SK-N-SH (cell line): Measurements from ENCODE around the gene BHLHA9. TPM values are rescaled to one million over a fixed set of nuclear protein-coding genes. Genes with fewer than 3 reads are reported as not detected.

ENCODE experiments used
- CTCF ChIA-PET: fragments of 300-600, 350-600 bp; formaldehyde crosslinking; extraction: SDS; loops from one replicate; lab custom pipeline; 2021; lab: Yijun Ruan, JAX
- POLR2A ChIA-PET: fragments of 350-600 bp; sonication (Branson Sonifier 250); formaldehyde crosslinking; extraction: SDS; loops from one replicate; lab custom pipeline; 2020; ENCODE audit warnings: antibody characterized with exemption, inconsistent platforms; lab: Yijun Ruan, JAX
- DNase-seq: peaks from one replicate; pipeline ENCODE4 v3.0.0; 2012
- H2AFZ ChIP-seq: fragments of 200-600 bp; sonication (generic); 2 replicates; pipeline ENCODE4 v1.8.1; 2016; ENCODE audit warnings: antibody characterized with exemption, mild to moderate bottlenecking, low read depth
- H3F3A ChIP-seq: fragments of 200-600 bp; sonication (generic); replicated peaks from 2 replicates; pipeline ENCODE3; 2016; ENCODE audit warnings: antibody characterized with exemption, mild to moderate bottlenecking; ENCODE audit not compliant: insufficient read depth
- H3K27ac ChIP-seq, 2 experiments: fragments of 200-500 bp in 1 of 2; fragments of 200-600 bp in 1 of 2; sonication (Bioruptor generic) in 1 of 2; sonication (generic), shearing (Covaris generic) in 1 of 2; 2 replicates each; pipeline versions ENCODE4 v1.5.1 to v1.6.1; 2014 to 2016; ENCODE audit warnings: low read depth in 2 of 2, inconsistent platforms in 1 of 2, low read length in 1 of 2, mild to moderate bottlenecking in 1 of 2, mixed read lengths in 1 of 2
- H3K27me3 ChIP-seq: fragments of 200-600 bp; sonication (generic), shearing (Covaris generic); 2 replicates; pipeline ENCODE4 v1.6.1; 2016; ENCODE audit warnings: mixed run types; ENCODE audit not compliant: insufficient read depth
- H3K36me3 ChIP-seq, 2 experiments: fragments of 200-500 bp in 1 of 2; fragments of 200-600 bp in 1 of 2; sonication (Bioruptor generic) in 1 of 2; sonication (generic) in 1 of 2; replicated peaks in 1 of 2; 2 replicates each; pipeline versions ENCODE3 to v1.5.1; 2014 to 2016; ENCODE audit warnings: low read length in 1 of 2, mild to moderate bottlenecking in 1 of 2; ENCODE audit not compliant: insufficient read depth in 2 of 2, control insufficient read depth in 1 of 2
- H3K4me1 ChIP-seq, 2 experiments: fragments of 200-500 bp in 1 of 2; fragments of 200-600 bp in 1 of 2; sonication (Bioruptor generic) in 1 of 2; sonication (generic), shearing (Covaris generic) in 1 of 2; 2 replicates each; pipeline versions ENCODE4 v1.5.1 to v1.6.1; 2014 to 2016; ENCODE audit warnings: low read depth in 1 of 2, low read length in 1 of 2, mixed run types in 1 of 2; ENCODE audit not compliant: insufficient read depth in 2 of 2, control insufficient read depth in 1 of 2
- H3K4me2 ChIP-seq: fragments of 200-600 bp; sonication (generic), shearing (Covaris generic); 2 replicates; pipeline ENCODE4 v1.6.1; 2017; ENCODE audit warnings: mixed run types
- H3K4me3 ChIP-seq, 2 experiments: fragments of 200-500 bp in 1 of 2; fragments of 200-600 bp in 1 of 2; sonication (Bioruptor generic) in 1 of 2; sonication (generic), shearing (Covaris generic) in 1 of 2; 2 replicates each; pipeline versions ENCODE4 v1.5.1 to v1.8.1; 2014 to 2016; ENCODE audit warnings: low read depth in 2 of 2, inconsistent platforms in 1 of 2, low read length in 1 of 2, mild to moderate bottlenecking in 1 of 2, mixed read lengths in 1 of 2, moderate library complexity in 1 of 2
- H3K79me2 ChIP-seq: fragments of 200-600 bp; sonication (generic); 2 replicates; pipeline ENCODE4 v1.8.1; 2017; ENCODE audit warnings: mild to moderate bottlenecking; ENCODE audit not compliant: insufficient read depth
- H3K9ac ChIP-seq: fragments of 200-600 bp; sonication (generic); 2 replicates; pipeline ENCODE4 v1.6.1; 2017; ENCODE audit warnings: mixed run types
- H3K9me2 ChIP-seq: fragments of 200-600 bp; sonication (generic); 2 replicates; pipeline ENCODE4 v1.6.1; 2017; ENCODE audit warnings: mixed run types
- H3K9me3 ChIP-seq: fragments of 200-600 bp; sonication (generic); 2 replicates; pipeline ENCODE4 v1.6.1; 2017; ENCODE audit warnings: mixed run types, mild to moderate bottlenecking, moderate library complexity
- H4K20me1 ChIP-seq: fragments of 200-600 bp; sonication (generic); 2 replicates; pipeline ENCODE4 v1.6.1; 2017; ENCODE audit warnings: mild to moderate bottlenecking, mixed run types; ENCODE audit not compliant: insufficient read depth
- NRF1 ChIP-seq: IDR thresholded peaks from 2 replicates; pipeline ENCODE4 v1.6.1; 2012; ENCODE audit warnings: low read depth, mild to moderate bottlenecking, low read length
- SIN3A ChIP-seq: IDR thresholded peaks from 2 replicates; pipeline ENCODE4 v1.6.1; 2012; ENCODE audit warnings: low read depth, mild to moderate bottlenecking, low read length, moderate library complexity, borderline replicate concordance
- TAF1 ChIP-seq: IDR thresholded peaks from 2 replicates; pipeline ENCODE4 v1.6.1; 2012; ENCODE audit warnings: low read depth, mild to moderate bottlenecking, low read length, moderate library complexity, borderline replicate concordance
- WGBS: methylation state at CpG from one replicate; pipeline ENCODE4 v1.1.6; 2017; ENCODE audit warnings: low lambda C conversion rate; 5-methylcytosine and 5-hydroxymethylcytosine counted together
- polyA plus RNA-seq, 3 experiments: library from polyadenylated mRNA; depleted of rRNA; stranded (reverse); fragments of >200 nt; gene quantifications; 2 replicates each; pipeline ENCODE4 v1.2.3, GENCODE V29; 2012
- TF ChIP-seq, protein P1 (sequence below): fragments of 200-600 bp; sonication (generic); IDR thresholded peaks from 2 replicates; pipeline ENCODE4 v1.6.1; 2017; ENCODE audit warnings: antibody characterized with exemption, mild to moderate bottlenecking, moderate library complexity

BHLHA9 gene
- polyA plus RNA-seq, 1 of the 3 experiments (the other 2 are of a cell fraction), result not detected

DNA sequence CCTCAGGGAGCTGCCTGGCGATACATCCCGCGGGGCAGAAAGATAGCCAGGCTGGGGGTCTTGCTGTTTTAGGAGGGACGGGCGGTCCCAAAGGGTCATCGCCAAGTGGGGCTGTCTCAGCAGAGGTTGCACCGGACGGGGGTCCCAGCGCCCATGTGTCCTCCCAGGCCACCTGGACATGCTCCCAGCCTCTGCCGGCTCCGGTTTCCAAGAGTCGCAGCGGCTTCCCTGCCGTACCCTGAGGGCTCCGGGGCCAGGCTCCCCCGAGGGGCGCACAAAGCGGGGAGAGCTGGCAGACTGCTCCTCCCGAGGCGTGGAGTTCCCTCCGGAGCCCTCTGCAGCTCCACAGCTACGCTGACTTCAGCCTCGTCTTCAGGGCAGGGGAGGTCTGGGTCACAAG, 10.4 kb downstream of the BHLHA9 start:
- Histone ChIP-seq H3K36me3 (no peaks in the 10 kb centered on the region), H3K9me3 (no peaks in the 10 kb centered on the region)
- TF ChIP-seq, protein P1, sequence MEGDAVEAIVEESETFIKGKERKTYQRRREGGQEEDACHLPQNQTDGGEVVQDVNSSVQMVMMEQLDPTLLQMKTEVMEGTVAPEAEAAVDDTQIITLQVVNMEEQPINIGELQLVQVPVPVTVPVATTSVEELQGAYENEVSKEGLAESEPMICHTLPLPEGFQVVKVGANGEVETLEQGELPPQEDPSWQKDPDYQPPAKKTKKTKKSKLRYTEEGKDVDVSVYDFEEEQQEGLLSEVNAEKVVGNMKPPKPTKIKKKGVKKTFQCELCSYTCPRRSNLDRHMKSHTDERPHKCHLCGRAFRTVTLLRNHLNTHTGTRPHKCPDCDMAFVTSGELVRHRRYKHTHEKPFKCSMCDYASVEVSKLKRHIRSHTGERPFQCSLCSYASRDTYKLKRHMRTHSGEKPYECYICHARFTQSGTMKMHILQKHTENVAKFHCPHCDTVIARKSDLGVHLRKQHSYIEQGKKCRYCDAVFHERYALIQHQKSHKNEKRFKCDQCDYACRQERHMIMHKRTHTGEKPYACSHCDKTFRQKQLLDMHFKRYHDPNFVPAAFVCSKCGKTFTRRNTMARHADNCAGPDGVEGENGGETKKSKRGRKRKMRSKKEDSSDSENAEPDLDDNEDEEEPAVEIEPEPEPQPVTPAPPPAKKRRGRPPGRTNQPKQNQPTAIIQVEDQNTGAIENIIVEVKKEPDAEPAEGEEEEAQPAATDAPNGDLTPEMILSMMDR, result no peak
- no peak for TF ChIP-seq TAF1
- TF ChIP-seq, all 33 proteins: peak for 0
- H2AFZ ChIP-seq, result no peak overlapping the region
- peaks cover 8% of the 10 kb centered on the region for H3F3A ChIP-seq
- no peaks in the 10 kb centered on the region for H3K4me1 ChIP-seq
- whole genome bisulfite sequencing, result 46% methylated on average over 10 of the region's 23 CpGs
- H3K79me2 ChIP-seq, result no peaks in the 10 kb centered on the region
- ChIA-PET POLR2A (no interaction called here), CTCF (interaction anchor here (0.9 to 4.1 kb wide), 9 partner anchors 9 to 351 kb away, joined by 3 to 17 read pairs (median 3); partner anchors contain the start of gene INPP5K)
- DNase-seq, result no peak
- H3K27me3 ChIP-seq, result peaks cover 32% of the 10 kb centered on the region
- H3K9ac ChIP-seq, result no peak overlapping the region
- H4K20me1 ChIP-seq, result no peaks in the 10 kb centered on the region
- H3K4me3 ChIP-seq, result no peak overlapping the region
- H3K27ac ChIP-seq, result no peak overlapping the region
- H3K4me2 ChIP-seq, result no peak overlapping the region
- no peaks in the 10 kb centered on the region for H3K9me2 ChIP-seq

- Histone ChIP-seq H3K79me2 (no peaks in the 10 kb centered on the region), H3K4me1 (no peaks in the 10 kb centered on the region), H3K9me2 (no peaks in the 10 kb centered on the region), H3K9me3 (no peaks in the 10 kb centered on the region), H3K36me3 (no peaks in the 10 kb centered on the region), H3K4me3 (no peak overlapping the region), H2AFZ (no peak overlapping the region), H4K20me1 (no peaks in the 10 kb centered on the region), H3K4me2 (no peak overlapping the region), H3K9ac (no peak overlapping the region), H3K27ac (no peak overlapping the region), H3F3A (peaks cover 5% of the 10 kb centered on the region), H3K27me3 (0 out of 2 replicates have a peak, but pooled peaks cover 4% of the 10 kb centered on the region)
- TF ChIP-seq SIN3A, result no peak
- no peak for DNase-seq
- WGBS, result 71% methylated on average over 18 of the region's 19 CpGs
- POLR2A ChIA-PET, result no interaction called here
- CTCF ChIA-PET, result no interaction called here
Observed at GRCh38 chr17:1286379-1287106, 16.3 kb downstream of the BHLHA9 start.

DNA sequence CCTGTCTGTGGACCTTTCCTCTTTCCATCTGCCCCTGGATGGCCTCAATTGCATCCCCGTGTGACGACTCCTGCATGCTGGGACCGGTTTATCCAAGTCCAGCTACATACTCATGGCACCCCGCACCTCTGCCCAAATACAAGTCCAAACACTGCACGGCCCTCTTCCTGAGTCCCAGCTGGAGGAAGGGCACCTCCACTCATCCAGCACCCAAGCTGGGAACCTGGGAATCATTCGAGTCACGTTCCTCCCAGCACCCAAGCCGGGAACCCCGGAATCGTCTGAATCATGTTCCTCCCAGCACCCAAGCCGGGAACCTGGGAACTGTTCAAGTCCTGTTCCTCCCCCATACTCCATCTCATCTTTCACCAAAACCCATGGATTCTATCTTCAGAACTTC, 19.5 kb downstream of the BHLHA9 start:
- no peaks in the 10 kb centered on the region for H3K79me2 ChIP-seq
- H3F3A ChIP-seq, result no peaks in the 10 kb centered on the region
- ChIA-PET CTCF (interaction anchor here (1.4 kb wide), 1 partner anchor 42 kb away, joined by 4 read pairs; no protein-coding TSS in a partner anchor), POLR2A (no interaction called here)
- TF ChIP-seq NRF1 (no peak), SIN3A (no peak)
- no peaks in the 10 kb centered on the region for H3K36me3 ChIP-seq
- H3K9ac ChIP-seq, result no peak overlapping the region
- no peaks in the 10 kb centered on the region for H4K20me1 ChIP-seq
- DNase-seq, result no peak
- H3K4me2 ChIP-seq, result no peak overlapping the region
- no peaks in the 10 kb centered on the region for H3K9me2 ChIP-seq
- H3K27ac ChIP-seq, result no peak overlapping the region
- no peaks in the 10 kb centered on the region for H3K4me1 ChIP-seq
- H3K4me3 ChIP-seq, result no peak overlapping the region
- H2AFZ ChIP-seq, result no peak overlapping the region
- no peaks in the 10 kb centered on the region for H3K9me3 ChIP-seq
- H3K27me3 ChIP-seq, result 0 out of 2 replicates have a peak, but pooled peaks cover 4% of the 10 kb centered on the region
- WGBS, result 50% methylated on average over 9 of the region's 11 CpGs
